Measurements from ENCODE around the gene PSG1. TPM values are rescaled to one million over a fixed set of nuclear protein-coding genes. Genes with fewer than 3 reads are reported as not detected.
"Not testable (repeated sequence)": the region's sequence is repeated elsewhere in the genome, so short reads cannot be mapped to it uniquely, and the experiment has no call there.

PSG1 gene
- total RNA-seq, 1 donor from 2014 or later = not detected

- not testable (repeated sequence) for H3K4me3 Mint-ChIP-seq (ENCODE audit: low read depth); H3K36me3 Mint-ChIP-seq (ENCODE audit: insufficient read depth); DNase-seq (ENCODE audit: low spot score, unreplicated experiment); H3K27me3 Mint-ChIP-seq; H3K4me1 Mint-ChIP-seq (ENCODE audit: low read depth); H3K27ac Mint-ChIP-seq
- peaks cover 70% of the 10 kb centered on the region for H3K9me3 Mint-ChIP-seq (ENCODE audit: low read depth)
Measured at GRCh38 chr19:42881279-42881678, 1.8 kb upstream of the PSG1 start.

GRCh38 chr19:42880621-42881020 lies 1.1 kb upstream of the PSG1 start:
- not testable (repeated sequence) for DNase-seq (ENCODE audit: low spot score, unreplicated experiment); H3K27me3 Mint-ChIP-seq; H3K36me3 Mint-ChIP-seq (ENCODE audit: insufficient read depth); H3K4me1 Mint-ChIP-seq (ENCODE audit: low read depth); H3K4me3 Mint-ChIP-seq (ENCODE audit: low read depth); H3K27ac Mint-ChIP-seq
- peaks cover 68% of the 10 kb centered on the region for H3K9me3 Mint-ChIP-seq (ENCODE audit: low read depth)

DNA sequence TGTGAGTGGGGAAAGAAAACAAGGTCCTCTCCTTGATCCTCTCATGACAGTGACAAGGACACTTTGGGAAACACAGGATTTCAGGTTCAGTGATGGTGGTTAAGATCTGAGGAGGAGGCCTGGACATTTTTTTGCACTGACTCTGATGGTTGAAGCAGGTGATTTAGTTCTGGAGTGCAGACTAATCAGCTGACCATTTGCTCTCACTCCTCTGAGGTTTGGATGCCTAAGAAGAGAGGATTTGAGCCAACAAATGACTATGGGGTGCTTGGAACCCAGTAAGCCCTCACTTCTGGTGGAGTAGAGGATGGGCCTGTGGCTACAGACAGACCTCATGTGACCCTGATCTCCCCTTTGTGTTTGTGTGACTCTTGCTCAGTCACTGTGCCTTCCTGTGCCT lies 2.9 kb downstream of the PSG1 start:
- H3K27me3 Mint-ChIP-seq; H3K27ac Mint-ChIP-seq; H3K36me3 Mint-ChIP-seq (ENCODE audit: insufficient read depth); DNase-seq (ENCODE audit: low spot score, unreplicated experiment); H3K4me3 Mint-ChIP-seq (ENCODE audit: low read depth); H3K4me1 Mint-ChIP-seq (ENCODE audit: low read depth): not testable (repeated sequence)
- peaks cover 55% of the 10 kb centered on the region for H3K9me3 Mint-ChIP-seq (ENCODE audit: low read depth)

- H3K27ac Mint-ChIP-seq; H3K4me1 Mint-ChIP-seq (ENCODE audit: low read depth): not testable (repeated sequence)
Measured at GRCh38 chr19:42875881-42876280, 3.6 kb downstream of the PSG1 start.

GRCh38 chr19:42874901-42875813 lies 4.4 kb downstream of the PSG1 start:
- DNase-seq (ENCODE audit: low spot score, unreplicated experiment); H3K4me1 Mint-ChIP-seq (ENCODE audit: low read depth); H3K27me3 Mint-ChIP-seq; H3K4me3 Mint-ChIP-seq (ENCODE audit: low read depth); H3K27ac Mint-ChIP-seq; H3K36me3 Mint-ChIP-seq (ENCODE audit: insufficient read depth): not testable (repeated sequence)
- H3K9me3 Mint-ChIP-seq (ENCODE audit: low read depth) = peaks cover 53% of the 10 kb centered on the region

More at GRCh38 chr19:42875881-42876280, 3.6 kb downstream of the PSG1 start:
- not testable (repeated sequence) for H3K36me3 Mint-ChIP-seq (ENCODE audit: insufficient read depth); DNase-seq (ENCODE audit: low spot score, unreplicated experiment); H3K27me3 Mint-ChIP-seq; H3K4me3 Mint-ChIP-seq (ENCODE audit: low read depth)
- H3K9me3 Mint-ChIP-seq (ENCODE audit: low read depth) = peaks cover 53% of the 10 kb centered on the region

GRCh38 chr19:42874136-42874535 lies 5.4 kb downstream of the PSG1 start:
- not testable (repeated sequence) for H3K36me3 Mint-ChIP-seq (ENCODE audit: insufficient read depth); H3K4me3 Mint-ChIP-seq (ENCODE audit: low read depth); H3K4me1 Mint-ChIP-seq (ENCODE audit: low read depth); H3K27me3 Mint-ChIP-seq; DNase-seq (ENCODE audit: low spot score, unreplicated experiment); H3K27ac Mint-ChIP-seq
- H3K9me3 Mint-ChIP-seq (ENCODE audit: low read depth) = peaks cover 54% of the 10 kb centered on the region

DNA sequence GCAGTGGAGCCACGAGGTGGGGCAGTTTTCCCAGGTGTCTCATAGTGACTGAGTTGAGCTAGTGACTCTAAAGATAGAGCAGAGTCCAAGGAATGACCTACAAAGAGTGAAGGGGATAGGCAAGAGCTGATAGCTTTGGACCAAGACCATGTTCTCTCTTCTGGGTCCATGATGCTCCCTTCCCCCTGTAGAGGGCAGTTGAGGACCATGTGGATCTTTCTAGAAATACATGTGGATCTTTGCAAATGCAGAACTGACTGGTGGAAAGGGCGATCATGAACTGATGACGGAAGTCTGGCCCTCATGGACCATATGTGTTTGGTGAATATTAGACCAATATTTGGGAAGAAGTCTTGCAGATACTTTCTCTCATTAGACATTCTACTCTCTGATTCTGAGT lies 6.9 kb downstream of the PSG1 start:
- TF ChIP-seq, protein P1, sequence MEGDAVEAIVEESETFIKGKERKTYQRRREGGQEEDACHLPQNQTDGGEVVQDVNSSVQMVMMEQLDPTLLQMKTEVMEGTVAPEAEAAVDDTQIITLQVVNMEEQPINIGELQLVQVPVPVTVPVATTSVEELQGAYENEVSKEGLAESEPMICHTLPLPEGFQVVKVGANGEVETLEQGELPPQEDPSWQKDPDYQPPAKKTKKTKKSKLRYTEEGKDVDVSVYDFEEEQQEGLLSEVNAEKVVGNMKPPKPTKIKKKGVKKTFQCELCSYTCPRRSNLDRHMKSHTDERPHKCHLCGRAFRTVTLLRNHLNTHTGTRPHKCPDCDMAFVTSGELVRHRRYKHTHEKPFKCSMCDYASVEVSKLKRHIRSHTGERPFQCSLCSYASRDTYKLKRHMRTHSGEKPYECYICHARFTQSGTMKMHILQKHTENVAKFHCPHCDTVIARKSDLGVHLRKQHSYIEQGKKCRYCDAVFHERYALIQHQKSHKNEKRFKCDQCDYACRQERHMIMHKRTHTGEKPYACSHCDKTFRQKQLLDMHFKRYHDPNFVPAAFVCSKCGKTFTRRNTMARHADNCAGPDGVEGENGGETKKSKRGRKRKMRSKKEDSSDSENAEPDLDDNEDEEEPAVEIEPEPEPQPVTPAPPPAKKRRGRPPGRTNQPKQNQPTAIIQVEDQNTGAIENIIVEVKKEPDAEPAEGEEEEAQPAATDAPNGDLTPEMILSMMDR (IDR thresholded peaks at IDR 0.05; ENCODE audit: unreplicated experiment) = no peak
- Mint-ChIP-seq H3K36me3 (ENCODE audit: insufficient read depth) (peaks cover 3% of the 10 kb centered on the region), H3K27me3 (no peaks in the 10 kb centered on the region), H3K4me3 (ENCODE audit: low read depth) (no peak overlapping the region), H3K4me1 (ENCODE audit: low read depth) (no peaks in the 10 kb centered on the region), H3K27ac (no peak overlapping the region), H3K9me3 (ENCODE audit: low read depth) (peaks cover 50% of the 10 kb centered on the region)
- no peak for DNase-seq (ENCODE audit: low spot score, unreplicated experiment)

DNA sequence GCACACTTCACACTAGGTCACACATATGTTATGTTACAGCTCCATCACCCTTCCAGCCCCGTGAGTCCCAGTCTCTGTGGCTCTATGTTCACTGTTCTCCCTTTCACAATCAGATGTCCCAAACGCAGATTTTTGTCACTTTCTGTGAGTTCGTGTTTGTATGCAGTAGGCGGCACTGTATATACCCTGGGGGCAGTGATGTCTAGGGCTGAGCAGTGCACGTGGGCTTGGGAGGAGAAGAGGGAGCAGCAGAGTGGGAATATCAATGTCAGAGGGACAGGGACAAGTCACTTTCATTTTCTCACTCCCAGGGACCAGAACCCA lies 22.0 kb downstream of the PSG1 start:
- DNase-seq (ENCODE audit: low spot score, unreplicated experiment) = no peak
- H3K4me1 Mint-ChIP-seq (ENCODE audit: low read depth) = no peaks in the 10 kb centered on the region
- TF ChIP-seq, protein P1 (IDR thresholded peaks at IDR 0.05; ENCODE audit: unreplicated experiment) = no peak
- H3K4me3 Mint-ChIP-seq (ENCODE audit: low read depth) = no peak overlapping the region
- peaks cover 48% of the 10 kb centered on the region for H3K9me3 Mint-ChIP-seq (ENCODE audit: low read depth)
- H3K36me3 Mint-ChIP-seq (ENCODE audit: insufficient read depth) = peaks cover 4% of the 10 kb centered on the region
- no peak overlapping the region for H3K27ac Mint-ChIP-seq
- H3K27me3 Mint-ChIP-seq = no peaks in the 10 kb centered on the region

GRCh38 chr19:42856866-42857543 lies 22.5 kb downstream of the PSG1 start:
- H3K4me3 Mint-ChIP-seq (ENCODE audit: low read depth); H3K27me3 Mint-ChIP-seq; H3K27ac Mint-ChIP-seq; H3K4me1 Mint-ChIP-seq (ENCODE audit: low read depth); H3K36me3 Mint-ChIP-seq (ENCODE audit: insufficient read depth); DNase-seq (ENCODE audit: low spot score, unreplicated experiment): not testable (repeated sequence)
- peaks cover 43% of the 10 kb centered on the region for H3K9me3 Mint-ChIP-seq (ENCODE audit: low read depth)

- not testable (repeated sequence) for H3K4me3 Mint-ChIP-seq (ENCODE audit: low read depth); H3K4me1 Mint-ChIP-seq (ENCODE audit: low read depth); H3K27me3 Mint-ChIP-seq; H3K36me3 Mint-ChIP-seq (ENCODE audit: insufficient read depth); H3K27ac Mint-ChIP-seq; DNase-seq (ENCODE audit: low spot score, unreplicated experiment)
- peaks cover 55% of the 10 kb centered on the region for H3K9me3 Mint-ChIP-seq (ENCODE audit: low read depth)
Measured at GRCh38 chr19:42854745-42855144, 24.8 kb downstream of the PSG1 start.

- H3K4me3 Mint-ChIP-seq (ENCODE audit: low read depth); H3K4me1 Mint-ChIP-seq (ENCODE audit: low read depth); H3K27me3 Mint-ChIP-seq; H3K27ac Mint-ChIP-seq; DNase-seq (ENCODE audit: low spot score, unreplicated experiment); H3K36me3 Mint-ChIP-seq (ENCODE audit: insufficient read depth): not testable (repeated sequence)
- H3K9me3 Mint-ChIP-seq (ENCODE audit: low read depth) = peaks cover 50% of the 10 kb centered on the region
Measured at GRCh38 chr19:42853231-42853630, 26.3 kb downstream of the PSG1 start.

Data from progenitor cell of endocrine pancreas (in vitro differentiated cells).